ENCODE measurements around the gene THAP4.

The THAP4 gene

GRCh38 chr2:241638940-241639339, 2.0 kb upstream of the THAP4 start:
- DNase-seq (ENCODE audit: low read depth) = no peak

DNA sequence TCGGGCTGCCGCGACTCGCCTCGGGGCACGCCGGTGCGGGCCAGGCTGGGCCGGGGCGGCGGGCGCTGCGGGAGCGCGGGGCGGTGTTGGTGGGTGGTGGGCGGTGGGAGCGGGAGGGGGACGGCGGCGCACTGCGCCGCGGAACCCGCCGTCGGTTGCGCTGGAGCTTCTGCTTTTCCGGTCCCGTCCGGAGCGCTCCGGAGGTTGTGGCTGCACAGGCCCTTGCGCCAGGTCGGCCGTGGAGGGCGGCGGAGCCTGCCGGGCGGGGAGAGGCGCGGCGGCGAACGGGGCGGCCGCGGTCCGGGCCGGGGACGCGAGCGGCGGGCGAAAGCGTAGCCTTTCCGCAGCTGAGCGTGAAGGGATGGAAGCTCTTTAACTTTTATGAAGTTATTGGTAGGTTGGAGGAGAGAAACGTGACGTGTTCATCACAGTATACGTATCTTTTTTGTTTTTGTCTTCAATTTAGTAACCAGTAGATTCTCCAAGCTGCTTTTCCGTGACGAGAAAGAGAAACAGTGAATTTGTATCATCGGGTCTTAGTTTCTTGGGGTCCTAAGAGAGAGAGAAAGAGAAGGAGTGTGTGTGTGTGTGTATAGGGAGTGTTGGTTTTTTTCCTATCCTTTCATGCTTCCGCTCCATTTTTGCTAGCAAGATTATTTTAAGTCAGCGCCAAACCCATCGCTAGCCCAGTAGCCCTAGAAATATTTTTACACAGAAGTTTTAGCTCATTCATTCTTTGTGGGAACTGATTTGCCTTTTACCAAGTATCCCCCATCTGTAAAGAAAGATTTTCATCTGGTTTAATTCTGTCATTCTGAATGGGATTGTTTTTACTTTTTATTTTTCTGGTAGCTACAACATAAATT, 1.1 kb upstream of the THAP4 start:
- DNase-seq (ENCODE audit: low read depth) = no peak

- DNase-seq (ENCODE audit: low read depth) = peak; percentile 18
These were observed 558 bp downstream of the THAP4 start for GRCh38 chr2:241636182-241637017.

GRCh38 chr2:241635756-241636155, 1.2 kb downstream of the THAP4 start:
- no peak for DNase-seq (ENCODE audit: low read depth)

DNA sequence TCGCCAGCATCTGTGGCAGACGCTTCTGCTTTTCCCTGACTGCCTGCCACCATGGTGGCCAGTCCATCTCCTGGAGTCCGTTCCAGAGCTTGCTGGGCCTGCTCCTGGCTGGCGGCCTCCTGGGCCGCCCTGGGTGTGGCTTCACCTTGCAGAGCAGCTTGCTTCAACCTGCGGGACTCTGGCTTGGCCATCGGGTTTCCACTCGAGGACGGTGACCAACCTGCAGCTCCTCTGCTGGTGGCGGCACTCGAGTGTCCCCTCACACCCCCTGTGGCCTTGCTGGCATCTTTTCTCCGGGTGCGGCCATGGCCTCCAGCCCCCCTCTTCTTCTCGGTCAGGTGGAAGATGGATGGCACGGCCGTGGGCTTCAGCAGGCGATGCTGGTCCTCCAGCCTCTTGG, 3.4 kb downstream of the THAP4 start:
- no peak for DNase-seq (ENCODE audit: low read depth)

DNA sequence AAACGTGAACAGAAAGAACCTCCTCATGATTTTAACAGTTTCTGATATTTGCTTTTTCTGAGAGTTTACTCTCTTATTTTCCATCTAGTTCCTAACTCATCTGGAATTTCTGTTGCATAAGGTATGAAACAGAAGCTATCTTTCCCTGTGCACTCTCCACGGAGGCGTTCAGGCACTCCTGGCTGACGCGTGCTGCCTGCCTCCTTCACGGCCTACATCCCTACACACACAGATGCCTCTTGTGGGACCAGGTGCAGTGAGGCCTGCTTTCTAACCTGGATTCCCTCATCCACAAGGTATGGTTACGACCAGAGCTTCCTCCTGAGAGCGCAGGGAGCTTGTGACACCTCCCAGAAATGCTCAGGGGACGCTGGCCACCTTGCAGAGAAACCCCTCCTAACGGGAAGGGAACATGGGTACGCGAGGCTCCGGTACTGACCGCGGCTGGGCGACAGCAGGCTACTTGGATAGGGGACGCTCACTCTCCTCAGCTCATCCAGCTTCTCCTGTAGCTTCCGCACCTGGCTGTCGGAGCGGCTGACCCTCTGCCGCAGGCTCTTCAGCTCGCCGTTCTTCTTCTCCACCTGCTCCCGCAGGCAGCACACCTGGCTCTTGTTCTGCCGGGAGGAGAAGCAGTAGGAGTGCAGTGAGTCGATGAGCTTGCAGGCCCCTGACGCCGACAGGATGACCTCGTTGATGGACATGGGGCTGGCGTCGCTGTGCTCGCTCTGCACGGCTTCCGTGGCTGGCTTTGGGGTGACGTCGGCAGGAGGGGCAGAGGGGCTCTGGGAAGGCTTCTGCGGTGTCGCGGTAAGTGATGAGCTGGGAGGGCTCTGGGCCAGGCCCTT, 4.3 kb downstream of the THAP4 start:
- no peak for DNase-seq (ENCODE audit: low read depth)

DNA sequence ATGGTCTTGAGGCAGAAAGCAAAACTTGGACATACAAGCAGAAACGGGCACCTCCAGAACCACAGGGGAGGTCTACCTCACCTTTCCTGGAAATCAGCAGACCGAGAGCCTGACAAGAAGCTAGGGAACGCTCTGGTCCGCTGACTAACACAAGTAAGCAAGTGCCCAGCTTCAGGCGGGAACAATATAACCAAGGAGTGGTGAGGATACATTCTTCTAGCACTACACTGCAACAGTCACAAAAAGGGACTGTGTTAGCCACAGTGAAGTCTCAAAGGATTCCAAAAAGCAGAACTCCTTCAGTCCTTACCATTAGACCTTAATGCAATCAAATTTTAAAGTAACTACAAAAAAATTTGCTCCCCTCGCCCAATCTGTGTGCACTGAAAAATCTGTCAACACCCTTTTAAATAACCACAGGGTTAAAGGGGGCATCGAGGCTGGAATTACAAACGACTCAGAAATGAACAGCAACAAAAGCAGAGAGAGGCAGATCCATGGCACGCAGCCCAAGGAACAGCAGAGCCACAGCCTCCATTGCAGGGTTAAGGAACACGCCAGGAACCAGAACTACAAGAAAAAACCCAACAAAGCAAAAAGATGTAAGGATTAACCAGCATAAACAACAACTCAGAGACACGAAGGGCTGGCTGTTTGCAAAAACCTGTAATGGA, 7.1 kb downstream of the THAP4 start:
- no peak for DNase-seq (ENCODE audit: low read depth)

- DNase-seq (ENCODE audit: low read depth) = no peak
These were observed 9.3 kb downstream of the THAP4 start for GRCh38 chr2:241627675-241628074.

GRCh38 chr2:241620419-241620769, 16.6 kb downstream of the THAP4 start:
- DNase-seq (ENCODE audit: low read depth) = no peak

DNA sequence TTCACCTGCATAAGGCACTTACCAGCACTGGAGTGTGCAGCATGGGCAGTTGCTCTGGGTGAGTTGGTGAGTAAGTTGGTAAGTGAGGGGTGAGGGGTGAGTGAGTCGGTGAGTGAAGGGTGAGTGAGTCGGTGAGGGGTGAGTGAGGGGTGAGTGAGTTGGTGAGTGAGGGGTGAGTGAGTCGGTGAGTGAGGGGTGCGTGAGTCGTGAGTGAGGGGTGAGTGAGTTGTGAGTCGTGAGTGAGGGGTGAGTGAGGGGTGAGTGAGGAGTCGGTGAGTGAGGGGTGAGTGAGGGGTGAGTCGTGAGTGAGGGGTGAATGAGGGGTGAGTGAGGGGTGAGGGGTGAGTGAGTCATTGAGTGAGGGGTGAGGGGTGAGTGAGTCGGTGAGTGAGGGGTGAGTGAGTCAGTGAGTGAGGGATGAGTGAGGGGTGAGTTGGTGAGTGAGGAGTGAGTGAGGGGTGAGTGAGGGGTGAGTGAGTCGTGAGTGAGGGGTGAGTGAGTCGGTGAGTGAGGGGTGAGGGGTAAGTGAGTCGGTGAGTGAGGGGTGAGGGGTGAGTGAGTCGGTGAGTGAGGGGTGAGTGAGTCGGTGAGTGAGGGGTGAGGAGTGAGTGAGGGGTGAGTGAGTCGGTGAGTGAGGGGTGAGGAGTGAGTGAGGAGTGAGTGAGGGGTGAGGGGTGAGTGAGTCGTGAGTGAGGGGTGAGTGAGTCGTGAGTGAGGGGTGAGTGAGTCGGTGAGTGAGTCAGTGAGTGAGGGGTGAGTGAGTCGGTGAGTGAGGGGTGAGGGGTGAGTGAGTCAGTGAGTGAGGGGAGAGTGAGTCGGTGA, 17.1 kb downstream of the THAP4 start:
- no peak for DNase-seq (ENCODE audit: low read depth)

DNA sequence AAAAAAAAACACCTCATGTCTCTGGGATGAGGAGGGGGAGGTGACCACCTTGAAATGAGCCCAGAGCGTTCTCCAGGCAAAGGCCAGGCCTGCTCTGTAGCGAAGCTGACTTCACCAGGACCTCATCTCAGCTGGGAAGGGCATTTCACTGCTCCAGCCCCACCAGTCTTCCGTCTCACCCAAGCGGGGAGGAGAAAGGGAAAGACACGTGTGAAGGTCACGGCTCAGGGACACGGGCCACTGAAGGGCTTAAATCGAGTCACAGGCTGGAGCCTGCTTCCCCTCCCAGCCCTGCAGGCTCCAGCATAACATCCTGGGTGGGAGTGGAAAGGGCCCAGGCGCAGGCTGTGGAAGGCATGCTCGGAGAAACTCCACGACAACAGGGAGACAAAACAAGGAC, 18.1 kb downstream of the THAP4 start:
- no peak for DNase-seq (ENCODE audit: low read depth)

DNA sequence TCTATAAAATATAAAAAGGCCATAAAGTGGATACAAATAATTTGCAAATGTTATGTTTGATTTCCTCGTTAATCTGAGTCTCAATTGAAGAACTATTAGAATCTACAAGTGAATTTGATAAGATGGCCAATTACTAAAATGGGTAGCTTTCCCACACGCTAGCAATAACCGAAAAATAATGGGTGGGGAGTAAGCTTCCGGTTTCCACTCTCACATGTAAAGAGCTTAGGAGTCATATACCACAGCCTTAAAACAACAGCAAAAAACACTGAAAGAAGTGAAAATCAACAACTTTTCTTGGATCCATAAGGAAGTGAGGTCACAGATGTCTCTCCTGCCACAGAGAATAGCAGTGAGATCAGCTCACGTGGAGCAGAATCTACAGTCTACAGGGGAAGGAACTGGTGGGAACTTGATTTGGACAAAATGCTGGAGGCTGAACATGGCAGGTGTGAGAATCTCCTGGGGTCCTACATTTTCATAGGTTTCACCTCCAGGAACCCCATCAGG, 18.6 kb downstream of the THAP4 start:
- DNase-seq (ENCODE audit: low read depth) = no peak

GRCh38 chr2:241617431-241618154, 19.4 kb downstream of the THAP4 start:
- no peak for DNase-seq (ENCODE audit: low read depth)

- no peak for DNase-seq (ENCODE audit: low read depth)
These were observed 20.5 kb downstream of the THAP4 start for GRCh38 chr2:241616168-241617125.

- DNase-seq (ENCODE audit: low read depth) = no peak
These were observed 21.4 kb downstream of the THAP4 start for GRCh38 chr2:241615522-241616052.

GRCh38 chr2:241615041-241615440, 21.9 kb downstream of the THAP4 start:
- DNase-seq (ENCODE audit: low read depth) = no peak

GRCh38 chr2:241613017-241613780, 23.8 kb downstream of the THAP4 start:
- DNase-seq (ENCODE audit: low read depth) = no peak

All from stimulated activated CD8-positive, alpha-beta memory T cell treated with anti-CD3 and anti-CD28 coated beads, Interleukin-12 subunit alpha, Interleukin-12 subunit beta, amount 100 ng/mL, for 4 hours (primary cell).